Measurements from ENCODE around the gene SULT1C3. TPM values are rescaled to one million over a fixed set of nuclear protein-coding genes. Genes with fewer than 3 reads are reported as not detected.

Gene SULT1C3
- polyA plus RNA-seq (not detected in 3 replicates), polyA minus RNA-seq (not detected in 3 replicates)
- polyA plus RNA-seq (2011; ENCODE audit: low read depth), result not detected
- not detected in 2 replicates for polyA plus RNA-seq (2011; cell fraction: cytosol; rRNA removed)
- polyA plus RNA-seq (2011; cell fraction: nucleus; rRNA removed), result not detected in 2 replicates
- polyA plus RNA-seq (2012; ENCODE audit: low replicate concordance), result 0.20 TPM in 1 of 2 replicates, not detected in the other
- polyA minus RNA-seq (2011; cell fraction: cytosol; rRNA and poly(A)+ RNA removed), result not detected
- not detected in 2 replicates for polyA minus RNA-seq (2011; cell fraction: nucleus; rRNA and poly(A)+ RNA removed)

DNA sequence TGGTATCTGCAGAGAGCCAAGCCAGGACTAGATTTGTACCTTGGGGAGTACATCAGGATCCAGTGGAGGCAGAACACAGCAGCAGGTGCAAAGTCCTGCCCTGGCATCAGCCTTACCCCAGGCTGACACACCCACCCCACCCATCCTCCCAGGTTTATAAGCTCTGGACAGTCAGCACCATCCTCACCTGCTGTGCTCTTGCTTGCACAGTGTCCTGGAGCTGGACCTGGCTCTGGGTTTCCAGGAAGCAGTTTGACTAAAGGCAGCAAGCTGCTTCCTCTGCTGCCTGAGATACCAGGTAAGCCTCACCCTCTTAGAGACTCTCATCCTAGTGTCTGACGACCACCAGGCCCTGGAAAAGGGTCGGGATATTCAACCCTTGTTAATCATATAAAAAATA, at the start of gene SULT1C3:
Gene SULT1C3 (plus strand): TSS at position 183 of the 400 bp plus-strand sequence. CDS start 7,227 bp downstream, outside the sequence.
- Histone ChIP-seq H3K9me3 (ENCODE audit: control insufficient read depth, low read depth, low read length) (peaks cover 2% of the 10 kb centered on the region), H3K27me3 (ENCODE audit: control insufficient read depth, extremely low read depth, insufficient read depth, low read length) (no peaks in the 10 kb centered on the region), H3K4me1 (ENCODE audit: control insufficient read depth, extremely low read depth, insufficient read depth, low read length) (peaks cover 6% of the 10 kb centered on the region), H3K9me1 (ENCODE audit: control insufficient read depth, extremely low read depth, insufficient read depth, low read length) (no peaks in the 10 kb centered on the region), H2AFZ (ENCODE audit: control insufficient read depth, low read length) (no peak within 1 kb of the TSS), H3K79me2 (ENCODE audit: control insufficient read depth, insufficient read depth, low read length) (no peaks in the 10 kb centered on the region), H3K9ac (ENCODE audit: control insufficient read depth, extremely low read depth, insufficient read depth, low read length) (no peak within 1 kb of the TSS), H3K36me3 (ENCODE audit: control insufficient read depth in 2 of 2, extremely low read depth in 1 of 2, insufficient read depth in 2 of 2, low read length in 2 of 2) (no peaks in the 10 kb centered on the region), H3K4me3 (ENCODE audit: control insufficient read depth in 2 of 3, extremely low read depth in 1 of 3, insufficient read depth in 2 of 3, low read depth in 1 of 3, low read length in 3 of 3) (no peak within 1 kb of the TSS), H4K20me1 (ENCODE audit: control insufficient read depth, extremely low read depth, insufficient read depth, low read length) (no peaks in the 10 kb centered on the region), H3K27ac (ENCODE audit: control insufficient read depth, insufficient read depth, low read length) (no peak within 1 kb of the TSS), H3K4me2 (ENCODE audit: control insufficient read depth, extremely low read depth, insufficient read depth, low read depth, low read length) (no peak within 1 kb of the TSS)
- no peak for DNase-seq (ENCODE audit: low read depth, low spot score)
- dilution Hi-C loops (cut with MboI; ENCODE audit: extremely low pct_ligation_motif_present, low sequenced_read_pairs), result no loop called here
- no peak for FAIRE-seq
- TF ChIP-seq, protein P1, sequence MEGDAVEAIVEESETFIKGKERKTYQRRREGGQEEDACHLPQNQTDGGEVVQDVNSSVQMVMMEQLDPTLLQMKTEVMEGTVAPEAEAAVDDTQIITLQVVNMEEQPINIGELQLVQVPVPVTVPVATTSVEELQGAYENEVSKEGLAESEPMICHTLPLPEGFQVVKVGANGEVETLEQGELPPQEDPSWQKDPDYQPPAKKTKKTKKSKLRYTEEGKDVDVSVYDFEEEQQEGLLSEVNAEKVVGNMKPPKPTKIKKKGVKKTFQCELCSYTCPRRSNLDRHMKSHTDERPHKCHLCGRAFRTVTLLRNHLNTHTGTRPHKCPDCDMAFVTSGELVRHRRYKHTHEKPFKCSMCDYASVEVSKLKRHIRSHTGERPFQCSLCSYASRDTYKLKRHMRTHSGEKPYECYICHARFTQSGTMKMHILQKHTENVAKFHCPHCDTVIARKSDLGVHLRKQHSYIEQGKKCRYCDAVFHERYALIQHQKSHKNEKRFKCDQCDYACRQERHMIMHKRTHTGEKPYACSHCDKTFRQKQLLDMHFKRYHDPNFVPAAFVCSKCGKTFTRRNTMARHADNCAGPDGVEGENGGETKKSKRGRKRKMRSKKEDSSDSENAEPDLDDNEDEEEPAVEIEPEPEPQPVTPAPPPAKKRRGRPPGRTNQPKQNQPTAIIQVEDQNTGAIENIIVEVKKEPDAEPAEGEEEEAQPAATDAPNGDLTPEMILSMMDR (optimal IDR thresholded peaks at IDR 0.05 in 1 of 3, IDR thresholded peaks at IDR 0.05 in 1 of 3, conservative IDR thresholded peaks at IDR 0.05 in 1 of 3; ENCODE audit: extremely low read depth in 1 of 3, insufficient read depth in 2 of 3, low read length in 3 of 3), result no peak
- no peak for TF ChIP-seq EZH2 (IDR thresholded peaks at IDR 0.05; ENCODE audit: low read length)

DNA sequence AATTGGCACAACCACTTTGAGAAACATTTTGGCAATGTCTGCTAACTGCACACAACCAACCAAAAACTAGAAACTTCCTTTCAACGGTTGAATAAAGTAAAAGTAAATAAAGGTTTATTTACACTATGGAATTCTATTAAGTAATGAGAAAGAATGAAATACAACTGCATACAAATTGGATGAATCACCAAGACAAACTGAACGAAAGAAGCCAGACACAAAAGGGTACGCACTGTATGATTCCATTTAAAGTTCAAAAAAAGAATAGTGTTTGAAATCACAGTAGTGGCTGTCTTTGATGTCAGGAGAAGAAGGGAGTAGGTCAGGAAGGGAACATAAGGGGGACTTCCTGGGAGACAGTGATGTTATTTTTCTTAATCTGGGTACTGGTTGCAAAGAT, 46.5 kb upstream of the SULT1C3 start:
- H3K4me3 ChIP-seq (ENCODE audit: control insufficient read depth in 2 of 3, extremely low read depth in 1 of 3, insufficient read depth in 2 of 3, low read depth in 1 of 3, low read length in 3 of 3), result no peak overlapping the region
- peaks cover 4% of the 10 kb centered on the region for H3K4me1 ChIP-seq (ENCODE audit: control insufficient read depth, extremely low read depth, insufficient read depth, low read length)
- H3K36me3 ChIP-seq (ENCODE audit: control insufficient read depth in 2 of 2, extremely low read depth in 1 of 2, insufficient read depth in 2 of 2, low read length in 2 of 2), result no peaks in the 10 kb centered on the region
- H3K4me2 ChIP-seq (ENCODE audit: control insufficient read depth, extremely low read depth, insufficient read depth, low read depth, low read length), result no peak overlapping the region
- no peaks in the 10 kb centered on the region for H3K79me2 ChIP-seq (ENCODE audit: control insufficient read depth, insufficient read depth, low read length)
- no peaks in the 10 kb centered on the region for H3K27me3 ChIP-seq (ENCODE audit: control insufficient read depth, extremely low read depth, insufficient read depth, low read length)
- DNase-seq (ENCODE audit: low read depth, low spot score) (no peak), FAIRE-seq (no peak)
- no peaks in the 10 kb centered on the region for H4K20me1 ChIP-seq (ENCODE audit: control insufficient read depth, extremely low read depth, insufficient read depth, low read length)
- dilution Hi-C loops (cut with MboI; ENCODE audit: extremely low pct_ligation_motif_present, low sequenced_read_pairs), result no loop called here
- no peaks in the 10 kb centered on the region for H3K9me3 ChIP-seq (ENCODE audit: control insufficient read depth, low read depth, low read length)
- H3K9ac ChIP-seq (ENCODE audit: control insufficient read depth, extremely low read depth, insufficient read depth, low read length), result no peak overlapping the region
- H3K27ac ChIP-seq (ENCODE audit: control insufficient read depth, insufficient read depth, low read length), result no peak overlapping the region
- H3K9me1 ChIP-seq (ENCODE audit: control insufficient read depth, extremely low read depth, insufficient read depth, low read length), result no peaks in the 10 kb centered on the region
- TF ChIP-seq EZH2 (IDR thresholded peaks at IDR 0.05; ENCODE audit: low read length), result no peak
- TF ChIP-seq, protein P1 (optimal IDR thresholded peaks at IDR 0.05 in 1 of 3, IDR thresholded peaks at IDR 0.05 in 1 of 3, conservative IDR thresholded peaks at IDR 0.05 in 1 of 3; ENCODE audit: extremely low read depth in 1 of 3, insufficient read depth in 2 of 3, low read length in 3 of 3), result no peak
- no peak overlapping the region for H2AFZ ChIP-seq (ENCODE audit: control insufficient read depth, low read length)

Data from keratinocyte (primary cell).